Osteocyte (in vitro differentiated cells): ENCODE results near the gene CARMIL1. TPM values are rescaled to one million over a fixed set of nuclear protein-coding genes. Genes with fewer than 3 reads are reported as not detected.

Source experiments
- DNase-seq: peaks from one replicate; pipeline ENCODE4 v3.0.0; 2021; ENCODE audit warnings: mixed read lengths; ENCODE audit not compliant: unreplicated experiment; ENCODE audit errors: extremely low spot score
- H3K27ac Mint-ChIP-seq: one replicate; pipeline ENCODE4 v1.8.0; 2021; ENCODE audit warnings: mild to moderate bottlenecking, mixed read lengths; ENCODE audit not compliant: unreplicated experiment
- H3K27me3 Mint-ChIP-seq: one replicate; pipeline ENCODE4 v1.8.0; 2021; ENCODE audit warnings: mixed read lengths; ENCODE audit not compliant: unreplicated experiment
- H3K36me3 Mint-ChIP-seq: one replicate; pipeline ENCODE4 v1.8.0; 2021; ENCODE audit warnings: mixed read lengths; ENCODE audit not compliant: unreplicated experiment
- H3K4me1 Mint-ChIP-seq: one replicate; pipeline ENCODE4 v1.8.0; 2021; ENCODE audit warnings: mixed read lengths; ENCODE audit not compliant: unreplicated experiment
- H3K4me3 Mint-ChIP-seq: one replicate; pipeline ENCODE4 v1.8.0; 2021; ENCODE audit warnings: mild to moderate bottlenecking, moderate library complexity, mixed read lengths; ENCODE audit not compliant: unreplicated experiment
- H3K9me3 Mint-ChIP-seq: one replicate; pipeline ENCODE4 v1.8.0; 2021; ENCODE audit warnings: mixed read lengths; ENCODE audit not compliant: unreplicated experiment
- total RNA-seq: library from RNA; stranded (reverse); gene quantifications from 2 replicates; pipeline ENCODE4 v1.2.1, GENCODE V29; 2021
- TF ChIP-seq, protein P1 (sequence below): fragments of 200-600 bp; sonication (generic); IDR thresholded peaks from 2 replicates; pipeline ENCODE4 v1.5.0; 2021; ENCODE audit warnings: antibody characterized with exemption, mild to moderate bottlenecking, moderate library complexity

CARMIL1 gene
- total RNA-seq, 1 donor from 2014 or later = 14.9 TPM

DNA sequence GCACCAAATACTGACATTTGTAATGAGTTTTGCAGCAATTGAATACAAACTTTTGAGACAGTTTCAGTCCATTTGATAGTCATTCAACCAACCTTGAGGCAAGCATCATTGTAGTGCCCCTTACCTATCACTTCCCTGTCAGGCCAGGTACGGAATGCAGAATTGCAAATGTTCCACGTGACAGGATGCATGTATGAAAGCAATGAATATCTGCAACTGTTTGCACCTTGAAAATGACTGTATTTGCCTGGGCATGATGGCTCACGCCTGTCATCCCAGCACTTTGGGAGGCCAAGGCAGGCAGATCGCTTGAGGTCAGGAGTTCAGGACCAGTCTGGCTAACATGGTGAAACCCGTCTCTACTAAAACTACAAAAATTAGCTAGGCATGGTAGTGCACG, 226.8 kb downstream of the CARMIL1 start:
- Mint-ChIP-seq H3K27ac (no peak overlapping the region), H3K4me1 (no peaks in the 10 kb centered on the region), H3K27me3 (no peaks in the 10 kb centered on the region), H3K4me3 (no peak overlapping the region), H3K9me3 (no peaks in the 10 kb centered on the region), H3K36me3 (peaks cover 2% of the 10 kb centered on the region)
- DNase-seq = no peak
- TF ChIP-seq, protein P1, sequence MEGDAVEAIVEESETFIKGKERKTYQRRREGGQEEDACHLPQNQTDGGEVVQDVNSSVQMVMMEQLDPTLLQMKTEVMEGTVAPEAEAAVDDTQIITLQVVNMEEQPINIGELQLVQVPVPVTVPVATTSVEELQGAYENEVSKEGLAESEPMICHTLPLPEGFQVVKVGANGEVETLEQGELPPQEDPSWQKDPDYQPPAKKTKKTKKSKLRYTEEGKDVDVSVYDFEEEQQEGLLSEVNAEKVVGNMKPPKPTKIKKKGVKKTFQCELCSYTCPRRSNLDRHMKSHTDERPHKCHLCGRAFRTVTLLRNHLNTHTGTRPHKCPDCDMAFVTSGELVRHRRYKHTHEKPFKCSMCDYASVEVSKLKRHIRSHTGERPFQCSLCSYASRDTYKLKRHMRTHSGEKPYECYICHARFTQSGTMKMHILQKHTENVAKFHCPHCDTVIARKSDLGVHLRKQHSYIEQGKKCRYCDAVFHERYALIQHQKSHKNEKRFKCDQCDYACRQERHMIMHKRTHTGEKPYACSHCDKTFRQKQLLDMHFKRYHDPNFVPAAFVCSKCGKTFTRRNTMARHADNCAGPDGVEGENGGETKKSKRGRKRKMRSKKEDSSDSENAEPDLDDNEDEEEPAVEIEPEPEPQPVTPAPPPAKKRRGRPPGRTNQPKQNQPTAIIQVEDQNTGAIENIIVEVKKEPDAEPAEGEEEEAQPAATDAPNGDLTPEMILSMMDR = no peak

DNA sequence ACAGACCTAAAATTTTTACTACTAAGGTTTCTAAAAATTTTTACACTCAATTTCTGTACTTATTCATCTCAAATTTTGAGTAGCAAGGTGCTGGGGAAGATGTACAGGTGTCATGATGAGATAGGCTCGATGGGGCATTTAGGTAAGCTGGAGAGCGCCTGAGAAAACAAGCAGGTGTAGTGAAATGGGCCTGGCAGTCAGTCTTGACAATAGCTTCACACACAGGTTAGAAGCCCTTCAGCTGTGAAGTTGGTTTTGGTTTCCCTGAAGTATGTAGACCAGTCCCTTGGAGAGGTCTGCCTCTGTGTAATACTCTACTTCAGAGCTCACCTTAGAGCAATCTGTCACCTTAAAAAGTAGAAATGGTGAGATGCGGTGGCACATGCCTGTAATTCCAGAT, 228.9 kb downstream of the CARMIL1 start:
- no peaks in the 10 kb centered on the region for H3K9me3 Mint-ChIP-seq
- no peak overlapping the region for H3K27ac Mint-ChIP-seq
- H3K4me3 Mint-ChIP-seq = no peak overlapping the region
- H3K4me1 Mint-ChIP-seq = peaks cover 6% of the 10 kb centered on the region
- TF ChIP-seq, protein P1 = no peak
- no peaks in the 10 kb centered on the region for H3K27me3 Mint-ChIP-seq
- no peak for DNase-seq
- H3K36me3 Mint-ChIP-seq = peaks cover 4% of the 10 kb centered on the region

DNA sequence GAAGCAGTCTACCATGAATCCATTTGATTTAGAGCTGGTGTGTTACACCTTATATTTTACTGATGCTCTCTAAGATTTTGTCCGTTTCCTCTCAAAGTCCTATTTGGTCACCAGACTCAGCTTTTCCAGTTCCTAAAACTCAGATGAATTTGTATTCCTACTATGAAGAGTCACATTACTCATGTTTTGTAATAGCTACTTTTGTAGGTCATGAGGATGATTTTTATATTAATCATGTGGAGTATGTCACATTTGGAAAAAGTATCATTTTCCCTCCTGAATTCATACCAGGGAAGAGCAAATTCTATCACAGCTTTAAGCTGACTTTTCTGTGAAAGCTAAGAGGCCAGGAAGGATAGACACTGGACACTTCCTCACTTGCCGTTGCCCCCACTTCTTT, 232.2 kb downstream of the CARMIL1 start:
- peaks cover 14% of the 10 kb centered on the region for H3K36me3 Mint-ChIP-seq
- no peak for DNase-seq

DNA sequence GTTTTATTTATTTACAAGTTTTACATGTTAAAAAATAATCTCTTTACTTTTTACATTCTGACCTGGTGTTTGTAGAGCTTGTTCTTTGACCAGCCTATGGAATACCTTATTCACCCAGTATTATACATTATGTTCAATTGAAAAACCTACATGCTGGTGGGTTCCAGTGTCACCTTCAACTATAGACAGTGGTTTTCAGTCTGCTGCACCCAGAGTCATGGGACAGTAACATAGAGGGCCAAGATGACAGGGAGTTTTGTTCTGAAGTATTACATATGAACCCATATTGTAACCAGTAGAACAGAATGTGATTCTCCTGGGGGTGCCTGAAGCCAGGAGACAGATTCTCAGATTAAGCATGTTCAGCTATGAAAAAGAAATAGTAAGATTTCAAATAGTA, 233.4 kb downstream of the CARMIL1 start:
- Mint-ChIP-seq H3K4me1 (peaks cover 6% of the 10 kb centered on the region), H3K36me3 (peaks cover 23% of the 10 kb centered on the region), H3K27ac (no peak overlapping the region), H3K9me3 (no peaks in the 10 kb centered on the region), H3K27me3 (no peaks in the 10 kb centered on the region), H3K4me3 (no peak overlapping the region)
- TF ChIP-seq, protein P1 = no peak
- DNase-seq = no peak

More for the DNA sequence above, 232.2 kb downstream of the CARMIL1 start:
- Mint-ChIP-seq H3K4me1 (peaks cover 6% of the 10 kb centered on the region), H3K27me3 (no peaks in the 10 kb centered on the region), H3K27ac (no peak overlapping the region), H3K9me3 (no peaks in the 10 kb centered on the region), H3K4me3 (no peak overlapping the region)
- TF ChIP-seq, protein P1 = no peak

DNA sequence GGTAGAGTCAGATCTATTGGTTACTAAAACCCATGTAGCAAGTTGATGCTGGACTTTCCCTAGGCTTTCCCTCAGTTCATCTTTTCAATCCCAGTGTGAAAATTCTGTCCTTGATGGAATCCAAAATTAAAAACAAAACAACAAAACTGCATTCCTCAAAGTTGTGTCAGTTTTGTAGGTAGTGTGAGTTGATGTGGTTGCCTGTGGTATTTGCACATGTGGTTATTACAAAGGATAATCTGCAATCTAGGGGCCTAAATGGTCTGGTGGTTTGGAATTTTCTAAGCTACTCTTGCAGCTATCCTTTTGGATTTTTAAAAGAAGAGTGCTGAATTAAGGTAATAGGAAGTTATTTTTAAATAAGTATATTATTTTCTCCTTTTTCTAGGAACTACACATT, 240.7 kb downstream of the CARMIL1 start:
- DNase-seq = no peak
- no peak overlapping the region for H3K27ac Mint-ChIP-seq
- no peaks in the 10 kb centered on the region for H3K9me3 Mint-ChIP-seq
- no peaks in the 10 kb centered on the region for H3K4me1 Mint-ChIP-seq
- H3K27me3 Mint-ChIP-seq = no peaks in the 10 kb centered on the region
- TF ChIP-seq, protein P1 = no peak
- peaks cover 37% of the 10 kb centered on the region for H3K36me3 Mint-ChIP-seq
- H3K4me3 Mint-ChIP-seq = no peak overlapping the region
